T47D (cell line): ENCODE measurements around the gene PRKCH.
A peak's percentile ranks its signal among the peaks of the same experiment; 100 is the strongest.

Experiments used
- DNase-seq, 2 experiments: peaks; one replicate each; pipeline versions ENCODE4 v3.0.0 to v3.0.0-alpha.2; 2011 to 2012; ENCODE audit warnings: low read depth in 1 of 2, low spot score in 1 of 2
- JUND ChIP-seq: IDR thresholded peaks from 2 replicates; pipeline ENCODE4 v1.6.1; 2012; ENCODE audit warnings: low read depth
- in situ Hi-C: cut with HindIII; loops from 2 replicates; pipeline ENCODE4 v1.10.0; 2016; ENCODE audit warnings: low sequenced_read_pairs, low pct_unique_long_range_greater_than_20kb

PRKCH gene

GRCh38 chr14:61559641-61560201, 238.3 kb downstream of the PRKCH start:
- DNase-seq, result peak; percentile 52 to 81
- TF ChIP-seq JUND, result no peak
- in situ Hi-C loops, result no loop called here

GRCh38 chr14:61560323-61560722, 238.9 kb downstream of the PRKCH start:
- peak in 1 of 2 experiments; percentile 71 for DNase-seq
- in situ Hi-C loops, result no loop called here
- TF ChIP-seq JUND, result no peak

- TF ChIP-seq JUND, result no peak
- in situ Hi-C loops, result no loop called here
- peak in 1 of 2 experiments; percentile 48 for DNase-seq
Observed at GRCh38 chr14:61561104-61561503, 239.7 kb downstream of the PRKCH start.

GRCh38 chr14:61561657-61562276, 240.4 kb downstream of the PRKCH start:
- no peak for TF ChIP-seq JUND
- peak in 1 of 2 experiments; percentile 64 for DNase-seq
- in situ Hi-C loops, result no loop called here

- no peak for DNase-seq
- TF ChIP-seq JUND, result no peak
- in situ Hi-C loops, result no loop called here
Observed at GRCh38 chr14:61562321-61563161, 241.2 kb downstream of the PRKCH start.

- TF ChIP-seq JUND, result no peak
- DNase-seq, result no peak
- in situ Hi-C loops, result no loop called here
Observed at GRCh38 chr14:61563162-61563511, 241.8 kb downstream of the PRKCH start.

GRCh38 chr14:61563880-61564617, 242.7 kb downstream of the PRKCH start:
- TF ChIP-seq JUND, result no peak
- no peak for DNase-seq
- in situ Hi-C loops, result no loop called here

- no peak for DNase-seq
- TF ChIP-seq JUND, result no peak
- in situ Hi-C loops, result no loop called here
Observed at GRCh38 chr14:61564618-61565091, 243.3 kb downstream of the PRKCH start.

GRCh38 chr14:61565181-61565580, 243.8 kb downstream of the PRKCH start:
- no peak for TF ChIP-seq JUND
- DNase-seq, result no peak
- in situ Hi-C loops, result no loop called here

GRCh38 chr14:61565836-61566536, 244.6 kb downstream of the PRKCH start:
- no peak for DNase-seq
- TF ChIP-seq JUND, result no peak
- in situ Hi-C loops, result no loop called here

GRCh38 chr14:61566537-61567225, 245.3 kb downstream of the PRKCH start:
- no peak for TF ChIP-seq JUND
- in situ Hi-C loops, result no loop called here
- no peak for DNase-seq
